HCT116 (cell line): ENCODE measurements around the gene SZT2. TPM values are rescaled to one million over a fixed set of nuclear protein-coding genes. Genes with fewer than 3 reads are reported as not detected.

Experiments
- ATAC-seq: fragments of 200-7000 bp; cut with Tn5 transposase; 2 replicates; pipeline ENCODE4 v1.9.1; 2020; ENCODE audit warnings: mild to moderate bottlenecking, moderate library complexity
- BruUV-seq: library from RNA; stranded (reverse); fragments of 400-500 nt; replicated peaks from 2 replicates; lab custom pipeline; 2021; lab: Mats Ljungman, UMichigan
- CTCF ChIA-PET: fragments of 300-600 bp; sonication (Branson Sonifier 250); formaldehyde crosslinking; loops from one replicate; lab custom pipeline; 2021; ENCODE audit warnings: antibody characterized with exemption; lab: Charles Lee
- POLR2A ChIA-PET: fragments of 300-600, 350-600 bp; sonication (Branson Sonifier 250); formaldehyde crosslinking; loops from one replicate; lab custom pipeline; 2021; ENCODE audit warnings: antibody characterized with exemption; lab: Charles Lee
- RAD21 ChIA-PET, 2 experiments: fragments of 300-600 bp; sonication (Branson Sonifier 250); formaldehyde crosslinking; loops; one replicate each; lab custom pipeline; 2023; ENCODE audit warnings: low total read pairs in 2 of 2; ENCODE audit not compliant: uncharacterized antibody in 2 of 2, unreplicated experiment in 2 of 2, low non-redundant PET in 1 of 2; lab: Charles Lee
- DNase-seq: peaks from one replicate; pipeline ENCODE4 v3.0.0-alpha.2; 2010; ENCODE audit warnings: low read depth, low spot score
- H2AFZ ChIP-seq: fragments of 200-600 bp; shearing (Covaris generic), sonication (generic); 2 replicates; pipeline ENCODE4 v1.6.1; 2017; ENCODE audit warnings: low read depth, mixed run types, mixed read lengths, antibody characterized with exemption, low read length; ENCODE audit not compliant: poor library complexity, severe bottlenecking
- H3K27ac ChIP-seq: 2 replicates; pipeline ENCODE4 v1.5.1; 2012; ENCODE audit warnings: low read depth, low read length
- H3K27me3 ChIP-seq: fragments of 200-600 bp; sonication (generic); 2 replicates; pipeline ENCODE4 v1.6.1; 2016; ENCODE audit warnings: mixed run types, low read length, mixed read lengths; ENCODE audit not compliant: insufficient read depth
- H3K36me3 ChIP-seq, 2 experiments: fragments of 200-500 bp in 1 of 2; fragments of 200-600 bp in 1 of 2; sonication (Bioruptor generic) in 1 of 2; sonication (generic) in 1 of 2; 2 replicates each; pipeline versions ENCODE4 v1.5.1 to v1.6.1; 2014 to 2016; ENCODE audit warnings: low read length in 2 of 2, inconsistent platforms in 1 of 2, mixed read lengths in 1 of 2, mixed run types in 1 of 2; ENCODE audit not compliant: insufficient read depth in 2 of 2, control insufficient read depth in 1 of 2
- H3K4me1 ChIP-seq, 2 experiments: fragments of 200-600 bp in 1 of 2; sonication (generic) in 1 of 2; 2 replicates each; pipeline versions ENCODE4 v1.5.1 to v1.6.1; 2012 to 2017; ENCODE audit warnings: low read length in 2 of 2, inconsistent platforms in 1 of 2, mild to moderate bottlenecking in 1 of 2, mixed read lengths in 1 of 2, mixed run types in 1 of 2, moderate library complexity in 1 of 2; ENCODE audit not compliant: insufficient read depth in 2 of 2, control insufficient read depth in 1 of 2
- H3K4me2 ChIP-seq: fragments of 200-600 bp; sonication (generic); 2 replicates; pipeline ENCODE4 v1.6.1; 2017; ENCODE audit warnings: mixed run types, low read length, mixed read lengths
- H3K4me3 ChIP-seq, 2 experiments: fragments of 200-600 bp in 1 of 2; sonication (generic) in 1 of 2; replicated peaks in 1 of 2; 2 replicates each; pipeline ENCODE4 v1.5.1; 2011 to 2016; ENCODE audit warnings: low read length in 2 of 2, control low read depth in 1 of 2, low read depth in 1 of 2, mild to moderate bottlenecking in 1 of 2, mixed read lengths in 1 of 2, mixed run types in 1 of 2
- H3K79me2 ChIP-seq: fragments of 200-600 bp; sonication (generic); 2 replicates; pipeline ENCODE4 v1.6.1; 2017; ENCODE audit warnings: mild to moderate bottlenecking, mixed run types, low read length, moderate library complexity, mixed read lengths; ENCODE audit not compliant: insufficient read depth
- H3K9ac ChIP-seq: fragments of 200-600 bp; sonication (generic); 2 replicates; pipeline ENCODE4 v1.6.1; 2016; ENCODE audit warnings: low read length, mixed read lengths
- H3K9me2 ChIP-seq: fragments of 200-600 bp; sonication (generic), shearing (Covaris generic); 2 replicates; pipeline ENCODE4 v1.6.1; 2017; ENCODE audit warnings: mixed run types, mild to moderate bottlenecking, moderate library complexity; ENCODE audit not compliant: insufficient read depth
- H3K9me3 ChIP-seq, 2 experiments: fragments of 200-500 bp in 1 of 2; fragments of 200-600 bp in 1 of 2; sonication (Bioruptor generic) in 1 of 2; sonication (generic) in 1 of 2; 2 replicates each; pipeline ENCODE4 v1.6.1; 2014 to 2017; ENCODE audit warnings: low read length in 2 of 2, mixed read lengths in 2 of 2, inconsistent platforms in 1 of 2, low read depth in 1 of 2, mild to moderate bottlenecking in 1 of 2, mixed run types in 1 of 2, moderate library complexity in 1 of 2; ENCODE audit not compliant: control insufficient read depth in 1 of 2, insufficient read depth in 1 of 2
- H4K20me1 ChIP-seq: fragments of 200-600 bp; sonication (generic), shearing (Covaris generic); 2 replicates; pipeline ENCODE4 v1.6.1; 2017; ENCODE audit warnings: mixed run types, mild to moderate bottlenecking, moderate library complexity; ENCODE audit not compliant: insufficient read depth
- CBX3 ChIP-seq: IDR thresholded peaks from 2 replicates; pipeline ENCODE4 v1.6.1; 2012; ENCODE audit warnings: low read depth
- CEBPB ChIP-seq: IDR thresholded peaks from 2 replicates; pipeline ENCODE4 v1.6.1; 2012; ENCODE audit warnings: low read depth
- CTCF ChIP-seq, 3 experiments: fragments of 200-600 bp in 1 of 3; sonication (generic) in 1 of 3; IDR thresholded peaks in 2 of 3; conservative IDR thresholded peaks in 1 of 3; 2 replicates each; pipeline ENCODE4 v1.5.1; 2012 to 2017; ENCODE audit warnings: low read depth in 2 of 3, low read length in 2 of 3, antibody characterized with exemption in 1 of 3, borderline replicate concordance in 1 of 3, control low read depth in 1 of 3, mild to moderate bottlenecking in 1 of 3, mixed read lengths in 1 of 3, mixed run types in 1 of 3, moderate library complexity in 1 of 3; ENCODE audit not compliant: insufficient read depth in 1 of 3
- EGR1 ChIP-seq: IDR thresholded peaks from 2 replicates; pipeline ENCODE4 v1.6.1; 2012; ENCODE audit warnings: low read depth
- EZH2phosphoT487 ChIP-seq: fragments of 200-600 bp; IDR thresholded peaks from 2 replicates; pipeline ENCODE4 v1.6.1; 2018; ENCODE audit warnings: antibody characterized with exemption, borderline replicate concordance
- FOSL1 ChIP-seq: IDR thresholded peaks from 2 replicates; pipeline ENCODE4 v1.6.1; 2012; ENCODE audit warnings: low read depth
- JUND ChIP-seq: IDR thresholded peaks from 2 replicates; pipeline ENCODE4 v1.6.1; 2012
- POLR2A ChIP-seq: IDR thresholded peaks from 2 replicates; pipeline ENCODE4 v1.7.0; 2011; ENCODE audit warnings: borderline replicate concordance; ENCODE audit not compliant: insufficient read depth, insufficient read length; ENCODE audit errors: extremely low read depth
- POLR2AphosphoS5 ChIP-seq: IDR thresholded peaks from 2 replicates; pipeline ENCODE4 v1.6.1; 2011; ENCODE audit warnings: mild to moderate bottlenecking, low read depth, low read length, moderate library complexity
- RAD21 ChIP-seq: IDR thresholded peaks from 2 replicates; pipeline ENCODE4 v1.6.1; 2012; ENCODE audit warnings: low read depth, mild to moderate bottlenecking
- REST ChIP-seq: IDR thresholded peaks from 2 replicates; pipeline ENCODE4 v1.6.1; 2012; ENCODE audit warnings: low read depth
- TCF7L2 ChIP-seq: IDR thresholded peaks from 2 replicates; pipeline ENCODE4 v1.7.0; 2011; ENCODE audit warnings: borderline replicate concordance, inconsistent platforms; ENCODE audit not compliant: insufficient read depth, insufficient read length; ENCODE audit errors: extremely low read depth
- YY1 ChIP-seq: IDR thresholded peaks from 2 replicates; pipeline ENCODE4 v1.6.1; 2011; ENCODE audit warnings: low read length, low read depth, moderate library complexity, mild to moderate bottlenecking; ENCODE audit not compliant: insufficient replicate concordance; ENCODE audit errors: extremely low read depth
- ZFX ChIP-seq: fragments of 450-650 bp; IDR thresholded peaks from 2 replicates; pipeline ENCODE4 v1.6.1; 2017
- ZNF274 ChIP-seq: fragments of 200-500 bp; sonication (Bioruptor generic); IDR thresholded peaks from 2 replicates; pipeline ENCODE4 v1.6.1; 2014; ENCODE audit warnings: mild to moderate bottlenecking, low read depth, low read length, inconsistent platforms
- intact Hi-C: fragments of 100-400 bp; cut with micrococcal nuclease; formaldehyde crosslinking; loops from 2 replicates; pipeline ENCODE4 v1.10.0; 2022
- total RNA-seq: library from RNA; stranded (reverse); gene quantifications from one replicate; pipeline ENCODE4 v1.2.1, GENCODE V29; 2021; ENCODE audit not compliant: unreplicated experiment

The SZT2 gene
- total RNA-seq, 1 experiment from 2014 or later: 43.0 TPM

GRCh38 chr1:43441894-43442637 is 52.4 kb downstream of the SZT2 start:
- Histone ChIP-seq H3K4me3 (no peak overlapping the region), H3K79me2 (no peaks in the 10 kb centered on the region), H3K9me3 (no peaks in the 10 kb centered on the region), H3K4me1 (peaks cover 0 to 7% of the 10 kb centered on the region in 2 experiments; a peak in 2 of 4 replicates), H3K9ac (no peak overlapping the region), H3K4me2 (no peak overlapping the region), H3K36me3 (peaks cover 0 to 4% of the 10 kb centered on the region in 2 experiments; a peak in 1 of 4 replicates), H3K27me3 (no peaks in the 10 kb centered on the region), H3K9me2 (no peaks in the 10 kb centered on the region), H4K20me1 (no peaks in the 10 kb centered on the region), H3K27ac (no peak overlapping the region), H2AFZ (no peak overlapping the region)
- BruUV-seq: no TSS peak
- intact Hi-C loops: no loop called here
- no peak for DNase-seq
- POLR2A ChIA-PET: no interaction called here
- TF ChIP-seq JUND (no peak), YY1 (no peak), ZNF274 (no peak), CTCF (IDR thresholded peaks at IDR 0.05 in 2 of 3, conservative IDR thresholded peaks at IDR 0.05 in 1 of 3; ENCODE audit: borderline replicate concordance in 1 of 3, insufficient read depth in 1 of 3, low read depth in 2 of 3, low read length in 2 of 3) (no peak), EZH2phosphoT487 (no peak), FOSL1 (no peak), CBX3 (no peak), EGR1 (no peak), TCF7L2 (no peak), RAD21 (no peak), ZFX (no peak), POLR2AphosphoS5 (no peak), POLR2A (no peak), REST (no peak), CEBPB (no peak)
- ATAC-seq: no peak
- CTCF ChIA-PET: no interaction called here
- RAD21 ChIA-PET: no interaction called here
